GM12801 (cell line): ENCODE measurements around the gene ARHGAP6.

Experiments
- TF ChIP-seq, protein P1 (sequence below): IDR thresholded peaks from one replicate; pipeline ENCODE4 v1.5.1; 2011; ENCODE audit warnings: control low read depth; ENCODE audit not compliant: insufficient read length; ENCODE audit errors: extremely low read depth

The ARHGAP6 gene

GRCh38 chrX:11426712-11427452, 238.8 kb downstream of the ARHGAP6 start:
- TF ChIP-seq, protein P1, sequence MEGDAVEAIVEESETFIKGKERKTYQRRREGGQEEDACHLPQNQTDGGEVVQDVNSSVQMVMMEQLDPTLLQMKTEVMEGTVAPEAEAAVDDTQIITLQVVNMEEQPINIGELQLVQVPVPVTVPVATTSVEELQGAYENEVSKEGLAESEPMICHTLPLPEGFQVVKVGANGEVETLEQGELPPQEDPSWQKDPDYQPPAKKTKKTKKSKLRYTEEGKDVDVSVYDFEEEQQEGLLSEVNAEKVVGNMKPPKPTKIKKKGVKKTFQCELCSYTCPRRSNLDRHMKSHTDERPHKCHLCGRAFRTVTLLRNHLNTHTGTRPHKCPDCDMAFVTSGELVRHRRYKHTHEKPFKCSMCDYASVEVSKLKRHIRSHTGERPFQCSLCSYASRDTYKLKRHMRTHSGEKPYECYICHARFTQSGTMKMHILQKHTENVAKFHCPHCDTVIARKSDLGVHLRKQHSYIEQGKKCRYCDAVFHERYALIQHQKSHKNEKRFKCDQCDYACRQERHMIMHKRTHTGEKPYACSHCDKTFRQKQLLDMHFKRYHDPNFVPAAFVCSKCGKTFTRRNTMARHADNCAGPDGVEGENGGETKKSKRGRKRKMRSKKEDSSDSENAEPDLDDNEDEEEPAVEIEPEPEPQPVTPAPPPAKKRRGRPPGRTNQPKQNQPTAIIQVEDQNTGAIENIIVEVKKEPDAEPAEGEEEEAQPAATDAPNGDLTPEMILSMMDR, result no peak

- TF ChIP-seq, protein P1, result no peak
These were observed 240.6 kb downstream of the ARHGAP6 start for GRCh38 chrX:11424903-11425674.

GRCh38 chrX:11423949-11424348, 241.8 kb downstream of the ARHGAP6 start:
- TF ChIP-seq, protein P1, result no peak

GRCh38 chrX:11423362-11423818, 242.3 kb downstream of the ARHGAP6 start:
- TF ChIP-seq, protein P1, result no peak

DNA sequence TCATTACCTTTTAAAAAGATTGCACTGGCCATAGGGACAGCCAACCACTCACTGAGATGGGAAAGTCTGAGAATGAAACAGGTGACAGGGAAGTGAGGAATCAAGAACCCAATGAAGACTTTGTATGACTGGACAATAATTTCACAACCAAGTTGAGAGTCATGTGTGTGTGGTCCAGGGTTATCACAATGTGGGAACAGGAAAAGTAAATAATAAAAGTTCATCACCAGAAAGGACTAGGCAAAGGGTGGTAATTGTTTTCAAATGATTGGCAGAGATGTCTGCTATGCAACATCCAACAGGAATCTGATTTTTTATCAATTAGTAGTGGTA, 243.2 kb downstream of the ARHGAP6 start:
- TF ChIP-seq, protein P1, result no peak

DNA sequence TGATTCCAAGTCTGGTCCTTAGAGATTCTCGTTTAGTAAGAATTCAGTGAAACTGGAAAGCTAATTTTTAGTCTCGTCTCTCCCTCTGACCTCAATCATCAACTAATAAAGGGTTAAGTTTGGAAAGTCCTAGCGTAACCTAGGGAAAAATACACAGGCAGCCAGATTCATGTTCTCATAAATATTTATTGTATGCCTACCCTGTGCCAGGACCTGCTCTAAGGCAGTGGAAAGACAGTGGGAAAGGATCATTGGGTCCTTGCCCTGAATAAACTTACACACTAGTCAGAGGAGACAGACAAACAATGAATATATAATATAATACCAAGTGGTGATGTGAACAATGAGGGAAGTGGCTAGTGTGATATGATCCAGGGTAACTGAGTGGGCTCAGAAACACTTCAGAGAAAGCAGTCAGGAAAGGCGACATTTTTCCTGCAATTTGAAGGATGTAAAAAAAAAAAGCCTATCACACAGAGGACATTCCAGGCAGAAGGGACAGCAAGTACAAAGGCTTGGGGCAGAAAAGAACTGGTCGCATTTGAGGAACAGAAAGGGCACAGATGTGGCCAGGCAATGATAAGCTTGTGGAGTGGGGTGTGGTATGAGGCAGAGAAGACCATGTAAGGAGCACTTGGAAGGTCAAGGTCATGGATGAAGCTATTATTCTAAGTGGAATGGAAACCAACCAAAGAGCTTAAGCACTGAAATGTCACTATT, 243.8 kb downstream of the ARHGAP6 start:
- TF ChIP-seq, protein P1, result no peak

GRCh38 chrX:11420851-11421250, 244.9 kb downstream of the ARHGAP6 start:
- TF ChIP-seq, protein P1, result no peak
